Stimulated activated naive B cell treated with anti-CD40 and anti-IgM and Interleukin-4, amounts not matched to agents 10 μg/mL and 1 μg/mL and 100 μg/mL, for 72 hours (primary cell): Measurements from ENCODE around the gene CLDND2.

ENCODE experiments used
- ATAC-seq, 2 donors: fragments of 150-1000 bp; cut with Tn5 transposase; replicated peaks; 2 replicates each; pipeline ENCODE4 v1.10.0; 2021; ENCODE audit warnings: moderate library complexity in 1 of 2
- DNase-seq: peaks from one replicate; pipeline ENCODE4 v3.0.0; 2021
- H3K27ac Mint-ChIP-seq: one replicate; pipeline ENCODE4 v1.8.0; 2022; ENCODE audit warnings: mild to moderate bottlenecking, mixed read lengths
- H3K27me3 Mint-ChIP-seq, 2 donors: one replicate each; pipeline ENCODE4 v1.8.0; 2022; ENCODE audit warnings: mixed read lengths in 2 of 2
- H3K36me3 Mint-ChIP-seq, 2 donors: one replicate each; pipeline ENCODE4 v1.8.0; 2022; ENCODE audit warnings: mixed read lengths in 2 of 2, mild to moderate bottlenecking in 1 of 2
- H3K4me1 Mint-ChIP-seq, 2 donors: one replicate each; pipeline ENCODE4 v1.8.0; 2022; ENCODE audit warnings: mixed read lengths in 2 of 2, mild to moderate bottlenecking in 1 of 2
- H3K4me3 Mint-ChIP-seq, 2 donors: one replicate each; pipeline ENCODE4 v1.8.0; 2022; ENCODE audit warnings: mild to moderate bottlenecking in 2 of 2, mixed read lengths in 2 of 2, moderate library complexity in 1 of 2
- H3K9me3 Mint-ChIP-seq, 2 donors: one replicate each; pipeline ENCODE4 v1.8.0; 2022; ENCODE audit warnings: mixed read lengths in 2 of 2, mild to moderate bottlenecking in 1 of 2

The CLDND2 gene

DNA sequence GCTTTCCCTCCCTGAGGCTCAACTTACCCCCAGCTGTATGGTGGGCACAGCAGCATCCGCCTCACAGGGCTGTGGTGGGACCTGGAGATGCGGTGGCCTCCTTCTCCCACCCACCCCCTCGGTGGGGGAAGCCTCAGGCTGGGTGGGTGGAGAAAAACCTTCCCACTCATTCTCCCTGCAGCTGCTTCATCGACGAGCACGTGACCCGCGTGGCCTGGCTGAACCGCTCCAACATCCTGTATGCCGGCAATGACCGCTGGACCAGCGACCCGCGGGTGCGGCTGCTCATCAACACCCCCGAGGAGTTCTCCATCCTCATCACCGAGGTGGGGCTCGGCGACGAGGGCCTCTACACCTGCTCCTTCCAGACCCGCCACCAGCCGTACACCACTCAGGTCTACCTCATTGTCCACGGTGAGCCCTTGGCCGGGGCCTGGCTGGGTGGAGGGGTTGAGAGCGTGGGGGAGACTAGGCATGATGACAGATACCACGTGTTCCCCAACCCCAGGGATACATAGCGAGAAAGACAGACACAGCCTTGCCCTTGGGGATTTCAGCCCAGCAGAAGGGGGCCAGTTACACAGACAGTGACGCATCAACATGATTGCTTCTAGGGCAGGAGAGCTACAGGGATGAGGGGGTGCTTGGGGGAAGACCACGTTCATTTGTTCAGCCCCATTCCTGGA, 45.2 kb downstream of the CLDND2 start:
- peaks cover 73 to 81% of the 10 kb centered on the region in 2 donors for H3K27me3 Mint-ChIP-seq
- peaks cover 2 to 3% of the 10 kb centered on the region in 2 donors for H3K36me3 Mint-ChIP-seq
- no peak for DNase-seq

DNA sequence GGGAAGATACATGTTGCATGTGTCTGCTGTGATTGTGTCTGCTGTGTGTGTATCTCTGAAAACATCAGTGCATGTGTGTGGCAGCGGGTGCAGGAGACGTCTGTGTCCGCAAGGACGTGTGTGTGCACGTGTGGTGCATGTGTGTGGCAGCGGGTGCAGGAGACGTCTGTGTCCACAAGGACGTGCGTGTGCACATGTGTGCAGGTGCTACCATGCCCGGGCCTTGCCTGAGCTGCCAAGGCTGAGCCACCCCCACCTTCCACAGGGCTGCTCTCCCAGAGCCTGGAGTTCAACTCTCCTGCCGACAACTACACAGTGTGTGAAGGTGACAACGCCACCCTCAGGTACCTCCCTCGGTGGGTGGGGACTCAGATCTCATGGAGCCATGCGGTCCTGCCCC, 47.0 kb downstream of the CLDND2 start:
- no peaks in the 10 kb centered on the region for H3K36me3 Mint-ChIP-seq
- H3K4me3 Mint-ChIP-seq = no peak overlapping the region
- ATAC-seq (no peak), DNase-seq (no peak)
- peaks cover 3% of the 10 kb centered on the region in 2 donors for H3K9me3 Mint-ChIP-seq
- peaks cover 61 to 62% of the 10 kb centered on the region in 2 donors for H3K27me3 Mint-ChIP-seq
- H3K27ac Mint-ChIP-seq = no peak overlapping the region
- H3K4me1 Mint-ChIP-seq = peaks cover 0 to 7% of the 10 kb centered on the region in 2 donors

More for the DNA sequence above, 45.2 kb downstream of the CLDND2 start:
- no peak overlapping the region for H3K27ac Mint-ChIP-seq
- H3K4me1 Mint-ChIP-seq = peaks cover 4 to 20% of the 10 kb centered on the region in 2 donors
- no peak overlapping the region for H3K4me3 Mint-ChIP-seq
- peaks cover 3 to 4% of the 10 kb centered on the region in 2 donors for H3K9me3 Mint-ChIP-seq
- ATAC-seq = no peak

DNA sequence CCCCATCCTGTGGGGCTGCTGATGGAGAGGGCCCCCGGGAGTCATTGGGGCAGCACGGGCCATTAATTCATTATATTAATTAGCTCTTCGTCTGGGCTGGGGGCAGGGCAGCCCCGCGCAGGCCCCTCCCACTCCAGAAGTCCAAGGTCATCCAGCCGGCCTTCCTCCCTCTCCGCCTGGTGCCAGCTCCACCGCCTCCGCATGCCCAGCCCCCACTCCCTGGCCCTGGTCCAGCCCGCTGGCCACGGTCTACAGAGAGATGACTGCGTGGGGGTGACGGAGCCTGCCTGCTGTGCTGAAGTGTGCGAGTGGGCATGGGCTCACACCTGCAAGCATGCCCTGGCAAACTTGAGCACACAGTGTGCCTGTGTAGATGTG, 48.5 kb downstream of the CLDND2 start:
- Mint-ChIP-seq H3K9me3 (peaks cover 3 to 5% of the 10 kb centered on the region in 2 donors), H3K27me3 (peaks cover 46 to 51% of the 10 kb centered on the region in 2 donors), H3K36me3 (peaks cover 0 to 2% of the 10 kb centered on the region in 2 donors), H3K4me1 (no peaks in the 10 kb centered on the region), H3K27ac (no peak overlapping the region), H3K4me3 (no peak overlapping the region)
- ATAC-seq = no peak
- DNase-seq = no peak

- Mint-ChIP-seq H3K4me1 (no peaks in the 10 kb centered on the region), H3K27me3 (peaks cover 44 to 51% of the 10 kb centered on the region in 2 donors), H3K4me3 (no peak overlapping the region), H3K36me3 (peaks cover 0 to 3% of the 10 kb centered on the region in 2 donors), H3K27ac (no peak overlapping the region), H3K9me3 (peaks cover 6% of the 10 kb centered on the region in 2 donors)
- ATAC-seq (no peak), DNase-seq (no peak)
Observed at GRCh38 chr19:51319649-51320279, 49.0 kb downstream of the CLDND2 start.

DNA sequence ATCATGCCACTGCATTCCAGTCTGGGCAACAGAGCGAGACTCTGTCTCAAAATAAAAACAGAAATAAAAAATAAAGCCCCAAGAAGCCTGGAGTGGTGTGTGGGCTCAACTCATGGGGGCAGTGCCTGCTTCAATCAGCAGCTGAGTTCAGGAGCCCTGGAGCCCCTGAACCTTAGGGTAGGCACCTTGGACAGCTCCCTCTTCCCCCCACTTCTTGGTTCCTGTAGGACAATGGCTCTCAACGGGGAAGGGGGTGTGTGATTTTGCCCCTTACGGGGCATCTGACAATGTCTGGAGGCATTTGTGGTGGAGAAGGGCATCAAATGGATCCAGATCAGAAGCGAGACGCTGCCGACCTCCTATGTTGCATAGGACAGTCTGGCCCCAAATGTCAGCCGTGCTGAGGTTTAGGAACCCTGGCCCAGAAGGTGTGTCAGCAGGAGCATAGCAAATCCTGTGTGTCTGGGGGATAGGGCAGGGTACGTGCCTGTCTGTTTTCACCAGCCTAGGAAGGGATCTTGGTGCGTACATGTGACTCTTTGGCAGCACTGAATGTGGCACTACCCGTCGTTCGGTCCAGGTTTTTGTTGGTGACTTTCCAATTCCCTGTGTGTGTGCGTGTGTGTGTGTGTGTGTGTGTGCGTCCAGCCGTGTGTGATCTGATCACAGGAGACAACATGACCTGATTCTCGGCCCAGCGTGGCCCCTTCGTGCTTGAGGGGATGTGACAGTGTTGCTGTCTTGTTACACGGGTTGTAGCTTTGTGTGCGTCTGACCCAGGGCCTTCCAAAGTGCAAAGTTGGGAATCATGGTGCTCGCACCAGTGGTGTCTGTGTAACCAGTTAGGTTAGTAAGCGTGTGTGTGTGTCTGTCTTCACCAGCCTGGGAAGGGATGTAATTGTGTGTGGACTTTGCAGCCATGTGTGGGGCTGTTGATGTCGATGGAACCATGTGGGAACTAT, 49.8 kb downstream of the CLDND2 start:
- H3K4me1 Mint-ChIP-seq = peaks cover under 1 to 3% of the 10 kb centered on the region in 2 donors
- peaks cover 42 to 50% of the 10 kb centered on the region in 2 donors for H3K27me3 Mint-ChIP-seq
- ATAC-seq = no peak
- no peak overlapping the region for H3K4me3 Mint-ChIP-seq
- peaks cover 8 to 9% of the 10 kb centered on the region in 2 donors for H3K9me3 Mint-ChIP-seq
- DNase-seq = no peak
- no peak overlapping the region for H3K27ac Mint-ChIP-seq
- H3K36me3 Mint-ChIP-seq = peaks cover 0 to 3% of the 10 kb centered on the region in 2 donors

- Mint-ChIP-seq H3K36me3 (peaks cover 0 to 3% of the 10 kb centered on the region in 2 donors), H3K4me1 (peaks cover 7 to 13% of the 10 kb centered on the region in 2 donors), H3K9me3 (peaks cover 8 to 9% of the 10 kb centered on the region in 2 donors), H3K4me3 (no peak overlapping the region), H3K27me3 (peaks cover 40 to 50% of the 10 kb centered on the region in 2 donors), H3K27ac (no peak overlapping the region)
- no peak for ATAC-seq
- DNase-seq = no peak
Observed at GRCh38 chr19:51317968-51318367, 50.8 kb downstream of the CLDND2 start.

- Mint-ChIP-seq H3K4me1 (peaks cover 7 to 14% of the 10 kb centered on the region in 2 donors), H3K36me3 (peaks cover 0 to 3% of the 10 kb centered on the region in 2 donors), H3K4me3 (no peak overlapping the region), H3K27me3 (peaks cover 37 to 50% of the 10 kb centered on the region in 2 donors), H3K9me3 (peaks cover 8 to 9% of the 10 kb centered on the region in 2 donors), H3K27ac (no peak overlapping the region)
- DNase-seq = no peak
- ATAC-seq = no peak
Observed at GRCh38 chr19:51317376-51317775, 51.4 kb downstream of the CLDND2 start.
